Endothelial cell (in vitro differentiated cells): Measurements from ENCODE around the gene RBFA. TPM values are rescaled to one million over a fixed set of nuclear protein-coding genes. Genes with fewer than 3 reads are reported as not detected.

ENCODE experiments used
- DNase-seq: peaks from one replicate; pipeline ENCODE4 v3.0.0; 2021; ENCODE audit warnings: low spot score
- H3K27ac Mint-ChIP-seq: one replicate; pipeline ENCODE4 v1.8.0; 2021; ENCODE audit warnings: mixed read lengths, inconsistent platforms; ENCODE audit not compliant: unreplicated experiment
- H3K27me3 Mint-ChIP-seq: one replicate; pipeline ENCODE4 v1.8.0; 2021; ENCODE audit warnings: mild to moderate bottlenecking, moderate library complexity, mixed read lengths, inconsistent platforms; ENCODE audit not compliant: unreplicated experiment
- H3K36me3 Mint-ChIP-seq: one replicate; pipeline ENCODE4 v1.8.0; 2021; ENCODE audit warnings: mild to moderate bottlenecking, low read depth, mixed read lengths, inconsistent platforms; ENCODE audit not compliant: unreplicated experiment
- H3K4me1 Mint-ChIP-seq: one replicate; pipeline ENCODE4 v1.8.0; 2021; ENCODE audit warnings: mild to moderate bottlenecking, mixed read lengths, inconsistent platforms; ENCODE audit not compliant: unreplicated experiment
- H3K4me3 Mint-ChIP-seq: one replicate; pipeline ENCODE4 v1.8.0; 2021; ENCODE audit warnings: mild to moderate bottlenecking, mixed read lengths, inconsistent platforms; ENCODE audit not compliant: unreplicated experiment
- H3K9me3 Mint-ChIP-seq: one replicate; pipeline ENCODE4 v1.8.0; 2021; ENCODE audit warnings: mixed read lengths, inconsistent platforms; ENCODE audit not compliant: unreplicated experiment
- CTCF ChIP-seq: fragments of 200-600 bp; sonication (generic); IDR thresholded peaks from one replicate; pipeline ENCODE4 v1.5.0; 2021; ENCODE audit warnings: antibody characterized with exemption; ENCODE audit not compliant: unreplicated experiment
- total RNA-seq: library from RNA; stranded (reverse); fragmentation: NEBNext Ultra II Directional; extraction: Animal tissue kit (Norgen Biotek cat#: 25700); gene quantifications from one replicate; pipeline ENCODE4 v1.2.1, GENCODE V29; 2021; ENCODE audit not compliant: unreplicated experiment

RBFA gene
- total RNA-seq, 1 donor from 2014 or later = 25.6 TPM

GRCh38 chr18:80037869-80038630, 3.8 kb downstream of the RBFA start:
- Mint-ChIP-seq H3K9me3 (no peaks in the 10 kb centered on the region), H3K27ac (no peak overlapping the region), H3K36me3 (peaks cover 19% of the 10 kb centered on the region), H3K4me1 (peaks cover 19% of the 10 kb centered on the region), H3K4me3 (peak overlapping the region; percentile 49), H3K27me3 (peaks cover 12% of the 10 kb centered on the region)
- DNase-seq = no peak
- no peak for TF ChIP-seq CTCF

- H3K27ac Mint-ChIP-seq = no peak overlapping the region
- DNase-seq = no peak
These were observed 6.3 kb downstream of the RBFA start for GRCh38 chr18:80040515-80040914.

GRCh38 chr18:80041424-80041823, 7.2 kb downstream of the RBFA start:
- Mint-ChIP-seq H3K36me3 (peaks cover 34% of the 10 kb centered on the region), H3K4me3 (no peak overlapping the region)

More at GRCh38 chr18:80040515-80040914, 6.3 kb downstream of the RBFA start:
- peaks cover 5% of the 10 kb centered on the region for H3K27me3 Mint-ChIP-seq
- H3K4me1 Mint-ChIP-seq = peaks cover 5% of the 10 kb centered on the region
- H3K9me3 Mint-ChIP-seq = no peaks in the 10 kb centered on the region
- H3K4me3 Mint-ChIP-seq = no peak overlapping the region
- peaks cover 28% of the 10 kb centered on the region for H3K36me3 Mint-ChIP-seq
- no peak for TF ChIP-seq CTCF

GRCh38 chr18:80042785-80043184, 8.6 kb downstream of the RBFA start:
- H3K4me3 Mint-ChIP-seq = peak overlapping the region; percentile 47
- no peak overlapping the region for H3K27ac Mint-ChIP-seq
- H3K9me3 Mint-ChIP-seq = no peaks in the 10 kb centered on the region
- TF ChIP-seq CTCF = no peak
- no peaks in the 10 kb centered on the region for H3K4me1 Mint-ChIP-seq
- peaks cover 44% of the 10 kb centered on the region for H3K36me3 Mint-ChIP-seq
- no peak for DNase-seq
- H3K27me3 Mint-ChIP-seq = no peaks in the 10 kb centered on the region

More at GRCh38 chr18:80041424-80041823, 7.2 kb downstream of the RBFA start:
- H3K9me3 Mint-ChIP-seq = no peaks in the 10 kb centered on the region
- H3K4me1 Mint-ChIP-seq = no peaks in the 10 kb centered on the region
- DNase-seq = no peak
- no peak overlapping the region for H3K27ac Mint-ChIP-seq
- TF ChIP-seq CTCF = no peak
- H3K27me3 Mint-ChIP-seq = no peaks in the 10 kb centered on the region

GRCh38 chr18:80044072-80044471, 9.8 kb downstream of the RBFA start:
- no peaks in the 10 kb centered on the region for H3K27me3 Mint-ChIP-seq
- H3K9me3 Mint-ChIP-seq = no peaks in the 10 kb centered on the region
- H3K27ac Mint-ChIP-seq = no peak overlapping the region
- TF ChIP-seq CTCF = no peak
- no peak for DNase-seq
- H3K4me1 Mint-ChIP-seq = no peaks in the 10 kb centered on the region
- peaks cover 43% of the 10 kb centered on the region for H3K36me3 Mint-ChIP-seq
- H3K4me3 Mint-ChIP-seq = peak overlapping the region; percentile 29
